Effector memory CD4-positive, alpha-beta T cell (primary cell): ENCODE data around the gene LOXL3.
"Not testable (repeated sequence)": the region's sequence is repeated elsewhere in the genome, so short reads cannot be mapped to it uniquely, and the experiment has no call there.

ENCODE experiments used
- DNase-seq, 3 donors: peaks; one replicate each; pipeline ENCODE4 v3.0.0-alpha.2; 2020
- H3K27ac ChIP-seq: 2 replicates; pipeline ENCODE4 v1.7.0; 2013; ENCODE audit warnings: mild to moderate bottlenecking, low read length, moderate library complexity; ENCODE audit not compliant: insufficient read depth, poor library complexity, severe bottlenecking
- H3K27me3 ChIP-seq: replicated peaks from 2 replicates; pipeline ENCODE4 v1.7.0; 2013; ENCODE audit warnings: mild to moderate bottlenecking, low read length; ENCODE audit not compliant: insufficient read depth, control insufficient read depth, poor library complexity, severe bottlenecking
- H3K36me3 ChIP-seq: 2 replicates; pipeline ENCODE4 v1.7.0; 2013; ENCODE audit warnings: mild to moderate bottlenecking, low read length, moderate library complexity; ENCODE audit not compliant: control insufficient read depth, insufficient read depth
- H3K4me1 ChIP-seq: 2 replicates; pipeline ENCODE4 v1.7.0; 2013; ENCODE audit warnings: low read length, mild to moderate bottlenecking; ENCODE audit not compliant: control insufficient read depth, insufficient read depth, poor library complexity, severe bottlenecking
- H3K4me3 ChIP-seq: 2 replicates; pipeline ENCODE4 v1.7.0; 2013; ENCODE audit warnings: low read length, low read depth, mild to moderate bottlenecking; ENCODE audit not compliant: insufficient read depth, poor library complexity, severe bottlenecking
- H3K9me3 ChIP-seq: 2 replicates; pipeline ENCODE4 v1.7.0; 2013; ENCODE audit warnings: mild to moderate bottlenecking, low read length, moderate library complexity; ENCODE audit not compliant: control insufficient read depth

LOXL3 gene

GRCh38 chr2:74491648-74492544, 61.8 kb downstream of the LOXL3 start:
- Histone ChIP-seq H3K4me1 (no peaks in the 10 kb centered on the region), H3K4me3 (no peak overlapping the region), H3K27me3 (no peaks in the 10 kb centered on the region), H3K36me3 (peaks cover 43% of the 10 kb centered on the region), H3K9me3 (no peaks in the 10 kb centered on the region), H3K27ac (no peak overlapping the region)
- no peak for DNase-seq

DNA sequence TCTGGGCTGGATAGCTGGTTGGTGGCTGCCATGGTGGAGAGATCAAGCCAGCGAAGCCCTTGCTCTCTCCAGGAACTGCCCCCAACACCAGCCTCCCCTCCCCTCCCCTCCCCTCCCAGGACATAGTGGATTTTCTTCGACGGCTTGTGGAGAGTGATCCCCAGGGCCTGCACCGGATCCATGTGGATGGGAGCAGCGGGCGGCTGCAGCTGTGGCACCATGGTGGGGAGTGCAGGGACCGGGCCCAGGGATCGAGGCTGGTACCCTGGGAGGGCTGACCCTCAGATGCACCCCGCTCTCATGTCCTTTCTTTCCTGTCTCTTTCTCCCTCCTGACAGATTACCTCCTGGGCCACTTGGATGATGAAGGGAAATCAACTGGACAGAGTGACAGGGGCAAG, 63.8 kb downstream of the LOXL3 start:
- Histone ChIP-seq H3K27me3 (no peaks in the 10 kb centered on the region), H3K36me3 (peaks cover 51% of the 10 kb centered on the region), H3K4me1 (no peaks in the 10 kb centered on the region), H3K9me3 (no peaks in the 10 kb centered on the region), H3K27ac (no peak overlapping the region), H3K4me3 (no peak overlapping the region)
- no peak for DNase-seq

- Histone ChIP-seq H3K4me3 (no peak overlapping the region), H3K4me1 (no peaks in the 10 kb centered on the region), H3K27ac (no peak overlapping the region), H3K9me3 (no peaks in the 10 kb centered on the region), H3K27me3 (no peaks in the 10 kb centered on the region), H3K36me3 (peaks cover 51% of the 10 kb centered on the region)
- no peak for DNase-seq
Observed at GRCh38 chr2:74488643-74489481, 64.9 kb downstream of the LOXL3 start.

GRCh38 chr2:74486141-74486540, 67.6 kb downstream of the LOXL3 start:
- no peak for DNase-seq
- Histone ChIP-seq H3K4me3 (no peak overlapping the region), H3K4me1 (peaks cover 16% of the 10 kb centered on the region), H3K9me3 (no peaks in the 10 kb centered on the region), H3K27me3 (no peaks in the 10 kb centered on the region), H3K27ac (no peak overlapping the region), H3K36me3 (peaks cover 25% of the 10 kb centered on the region)

DNA sequence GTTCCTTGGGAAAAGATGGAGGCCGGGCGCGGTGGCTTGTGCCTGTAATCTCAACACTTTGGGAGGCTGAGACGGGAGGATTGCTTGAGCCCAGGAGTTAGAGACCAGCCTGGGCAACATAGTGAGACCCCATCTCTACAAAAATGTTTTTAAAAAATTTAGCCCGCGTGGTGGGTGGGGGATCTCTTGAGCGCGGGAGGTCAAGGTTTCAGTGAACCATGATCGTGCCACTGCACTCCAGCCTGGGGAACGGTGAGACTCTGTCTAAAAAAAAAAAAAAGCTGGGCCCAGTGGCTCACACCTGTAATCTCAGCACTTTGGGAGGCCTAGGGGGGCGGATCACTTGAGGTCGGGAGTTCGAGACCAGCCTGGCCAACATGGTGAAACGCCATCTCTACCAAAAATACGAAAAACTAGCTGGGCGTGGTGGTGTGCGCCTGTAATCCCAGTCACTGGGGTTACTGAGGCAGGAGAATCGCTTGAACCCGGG, 70.0 kb downstream of the LOXL3 start:
- H3K9me3 ChIP-seq, DNase-seq, H3K27me3 ChIP-seq: not testable (repeated sequence)
- peaks cover 14% of the 10 kb centered on the region for H3K36me3 ChIP-seq
- H3K4me3 ChIP-seq, result peak overlapping the region; percentile 100
- H3K4me1 ChIP-seq, result peaks cover 21% of the 10 kb centered on the region
- H3K27ac ChIP-seq, result peak overlapping the region; percentile 98

DNA sequence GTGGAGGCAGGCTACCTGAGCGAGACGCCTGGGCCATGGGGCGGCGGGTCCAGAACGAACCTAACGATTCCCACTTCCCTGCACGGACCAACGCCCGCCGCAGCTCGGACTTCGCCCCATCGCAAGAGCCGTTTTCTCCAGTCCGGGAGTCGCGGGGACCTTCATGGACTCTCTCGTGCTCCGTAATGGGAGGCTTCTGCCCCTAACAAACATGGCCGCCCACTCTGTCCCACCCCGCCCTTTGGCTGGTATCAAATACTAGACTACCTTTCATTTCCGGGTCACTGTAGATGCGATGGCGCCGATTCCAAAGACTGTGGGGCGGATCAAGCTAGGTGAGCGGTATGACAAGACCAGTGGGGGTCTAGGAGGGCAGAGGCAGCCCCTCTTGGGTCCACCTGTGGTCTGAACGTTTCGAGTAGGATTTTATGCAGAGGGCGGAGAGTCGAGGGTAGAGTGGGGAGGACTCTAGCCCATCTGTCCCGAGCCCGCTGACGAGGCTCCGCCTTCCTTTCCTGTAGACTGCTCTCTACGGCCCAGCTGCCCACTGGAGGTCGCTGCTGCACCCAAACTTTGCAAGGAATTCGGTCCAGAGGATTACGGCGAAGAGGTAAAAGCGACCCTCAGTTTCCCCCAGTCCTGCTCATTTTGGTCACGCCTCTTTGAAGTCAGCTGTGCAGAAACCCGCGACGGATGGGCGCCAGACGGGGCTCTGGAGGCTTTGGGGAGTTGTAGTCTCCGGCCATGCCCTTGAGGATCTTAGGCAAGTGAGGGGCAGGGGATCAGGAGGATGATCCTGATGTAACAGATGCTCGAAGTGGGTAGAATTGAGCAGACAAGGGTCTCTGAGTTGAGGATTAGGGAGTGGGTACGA, 70.7 kb downstream of the LOXL3 start, which contains the start of the genes CCDC142 and TTC31:
TSS of gene CCDC142 (minus strand) at position 198 of the 874 bp plus-strand sequence. CDS start at position 37, 161 bp downstream.
TSS of gene TTC31 (plus strand) at position 281 of the 874 bp plus-strand sequence. CDS start at position 296, 15 bp downstream.
- H3K36me3 ChIP-seq, result peaks cover 8% of the 10 kb centered on the region
- H3K27ac ChIP-seq, result peak within 1 kb of the TSS; percentile 98
- no peaks in the 10 kb centered on the region for H3K27me3 ChIP-seq
- peak; percentile 84 to 90 (median 89) for DNase-seq
- peaks cover 21% of the 10 kb centered on the region for H3K4me1 ChIP-seq
- H3K4me3 ChIP-seq, result peak within 1 kb of the TSS; percentile 100
- no peaks in the 10 kb centered on the region for H3K9me3 ChIP-seq
